ENCODE results near the gene HINFP. TPM values are rescaled to one million over a fixed set of nuclear protein-coding genes. Genes with fewer than 3 reads are reported as not detected.

Gene HINFP
- total RNA-seq, 1 experiment from 2014 or later = 42.4 TPM

- Histone ChIP-seq H2BK5ac (ENCODE audit: insufficient read length, low read length) (no peak overlapping the region), H3K27me3 (ENCODE audit: insufficient read depth, low read length) (peaks cover 5% of the 10 kb centered on the region; the same call in 1 of the 2 replicates), H3K18ac (ENCODE audit: insufficient read length, low read depth, low read length) (no peak overlapping the region), H3K56ac (ENCODE audit: insufficient read length, low read depth, low read length) (no peak overlapping the region), H2BK20ac (ENCODE audit: low read depth, low read length, poor library complexity, severe bottlenecking) (no peak overlapping the region), H3T11ph (ENCODE audit: low read length) (no peak overlapping the region), H3K14ac (ENCODE audit: insufficient read depth, low read length) (no peak overlapping the region), H3K27ac (ENCODE audit: insufficient read length, low read depth, low read length) (no peak overlapping the region), H3K9ac (ENCODE audit: extremely low read depth, insufficient read length, low read length) (no peak overlapping the region), H3K79me1 (ENCODE audit: insufficient read depth, low read depth, low read length, poor library complexity, severe bottlenecking) (no peaks in the 10 kb centered on the region), H3K23ac (ENCODE audit: insufficient read length, low read depth, low read length) (no peak overlapping the region), H4K91ac (ENCODE audit: insufficient read length, low read depth, low read length) (no peak overlapping the region), H4K20me1 (ENCODE audit: control insufficient read depth, insufficient read depth, insufficient read length) (no peaks in the 10 kb centered on the region), H3K23me2 (ENCODE audit: insufficient read length, low read depth, low read length, poor library complexity, severe bottlenecking) (peaks cover 10% of the 10 kb centered on the region), H2AFZ (ENCODE audit: low read length) (no peak overlapping the region), H3K4me1 (ENCODE audit: insufficient read depth, low read length) (peaks cover 8% of the 10 kb centered on the region; the same call in 1 of the 2 replicates), H4K5ac (ENCODE audit: insufficient read length, low read depth, low read length) (no peak overlapping the region), H2BK120ac (ENCODE audit: low read depth, low read length, poor library complexity, severe bottlenecking) (no peak overlapping the region), H3K9me3 (ENCODE audit: control insufficient read depth, low read depth, low read length) (no peaks in the 10 kb centered on the region), H4K8ac (replicated peaks; ENCODE audit: insufficient read length, low read depth, low read length) (no peak overlapping the region), H3K4me2 (ENCODE audit: insufficient read depth, insufficient read length, low read length) (no peak overlapping the region), H3K4ac (ENCODE audit: low read depth, low read length) (no peak overlapping the region), H2BK12ac (ENCODE audit: insufficient read length, low read depth, low read length) (no peak overlapping the region), H2AK5ac (ENCODE audit: insufficient read length, low read length) (no peak overlapping the region), H2BK15ac (ENCODE audit: low read depth, low read length) (no peak overlapping the region), H3K79me2 (ENCODE audit: insufficient read depth, low read length) (no peaks in the 10 kb centered on the region)
- Mint-ChIP-seq H3K9me3 (no peaks in the 10 kb centered on the region; a peak in 1 of 5 replicates), H3K36me3 (ENCODE audit: insufficient read depth in 1 of 3, low read depth in 3 of 3) (no peaks in the 10 kb centered on the region; a peak in 1 of 7 replicates), H3K4me3 (no peak overlapping the region), H3K27ac (no peak overlapping the region), H3K27me3 (ENCODE audit: low read depth) (peaks cover 15% of the 10 kb centered on the region), H3K4me1 (peaks cover 28 to 30% of the 10 kb centered on the region in 2 experiments)
- WGBS (ENCODE audit: extremely low coverage, insufficient read length, low lambda C conversion rate) = no CpG with 5 or more reads among the region's 10 CpGs
- TF ChIP-seq CTCF (conservative IDR thresholded peaks at IDR 0.05) = no peak
- no peak for DNase-seq
These were observed 10.9 kb upstream of the HINFP start for GRCh38 chr11:119110439-119110838.

Data from H9 (cell line).